Thyroid gland (tissue), 4 donors: ENCODE results near the gene LPIN3. TPM values are rescaled to one million over a fixed set of nuclear protein-coding genes. Genes with fewer than 3 reads are reported as not detected.

Source experiments
- DNase-seq, 2 donors: peaks; one replicate each; pipeline ENCODE4 v3.0.0-alpha.2; 2019
- H3K27ac ChIP-seq, 3 donors: fragments of 200-600 bp; sonication (generic); 1 replicate in 2 of 3; 2 replicates in 1 of 3; pipeline ENCODE4 v1.5.1; 2016 to 2019; ENCODE audit warnings: mild to moderate bottlenecking in 1 of 3, moderate library complexity in 1 of 3
- H3K27me3 ChIP-seq: fragments of 200-600 bp; sonication (generic); one replicate; pipeline ENCODE4 v1.5.1; 2019
- H3K36me3 ChIP-seq, 2 donors: fragments of 200-600 bp; sonication (generic); one replicate each; pipeline ENCODE4 v1.5.1; 2016 to 2019
- H3K4me1 ChIP-seq, 2 donors: fragments of 200-600 bp; sonication (generic); one replicate each; pipeline ENCODE4 v1.5.1; 2017 to 2019
- H3K4me3 ChIP-seq, 3 donors: fragments of 200-600 bp; sonication (generic); replicated peaks in 1 of 3; 1 replicate in 2 of 3; 2 replicates in 1 of 3; pipeline ENCODE4 v1.5.1; 2016; ENCODE audit warnings: mild to moderate bottlenecking in 1 of 3
- H3K9me3 ChIP-seq: fragments of 200-600 bp; sonication (generic); one replicate; pipeline ENCODE4 v1.5.1; 2017
- POLR2A ChIP-seq, 2 donors: fragments of 450-650 bp; IDR thresholded peaks; one replicate each; pipeline ENCODE4 v1.6.1; 2017; ENCODE audit warnings: antibody characterized with exemption in 2 of 2, mild to moderate bottlenecking in 2 of 2, moderate library complexity in 1 of 2
- WGBS, 2 donors: methylation state at CpG; one replicate each; pipeline ENCODE4 v1.1.5; 2017; 5-methylcytosine and 5-hydroxymethylcytosine counted together
- intact Hi-C: fragments of 100-400 bp; cut with DNase I; formaldehyde crosslinking; loops from one replicate; pipeline ENCODE4 v1.15.1; 2023
- total RNA-seq, 4 donors: library from RNA; depleted of rRNA; stranded (reverse); fragments of >200 nt; gene quantifications; one replicate each; pipeline ENCODE4 v1.2.3, GENCODE V29; 2016
- TF ChIP-seq, protein P1 (sequence below), 6 experiments: fragments of 200-600 bp in 3 of 6; fragments of 450-650 bp in 3 of 6; sonication (generic) in 3 of 6; IDR thresholded peaks; one replicate each; pipeline ENCODE4 v1.5.1; 2016 to 2019; ENCODE audit warnings: antibody characterized with exemption in 6 of 6, mild to moderate bottlenecking in 2 of 6, inconsistent platforms in 1 of 6, moderate library complexity in 1 of 6

LPIN3 gene
- total RNA-seq, 4 donors from 2014 or later = 33.5 to 53.5 (median 42.1) TPM

DNA sequence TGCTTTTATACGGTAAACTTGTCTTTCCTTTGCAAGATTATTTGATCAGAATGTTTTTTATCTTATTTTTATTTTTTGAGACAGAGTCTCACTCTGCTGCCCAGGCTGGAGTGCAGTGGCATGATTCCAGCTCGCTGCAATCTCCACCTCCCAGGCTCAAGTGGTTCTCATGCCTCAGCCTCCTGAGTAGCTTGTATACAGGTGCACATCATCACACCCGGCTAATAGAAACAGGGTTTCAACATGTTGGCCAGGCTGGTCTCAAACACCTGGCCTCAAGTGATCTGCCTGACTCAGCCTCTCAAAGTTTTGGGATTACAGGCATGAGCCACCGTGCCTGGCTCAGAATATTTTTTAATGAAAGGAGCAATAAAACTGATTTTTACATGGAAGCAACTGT lies 8.9 kb upstream of the LPIN3 start:
- WGBS, 2 donors = 59 to 68% methylated on average over 4 of the region's 4 CpGs
- peak; percentile 66 to 67 for DNase-seq
- Histone ChIP-seq H3K27ac (no peak overlapping the region), H3K9me3 (no peaks in the 10 kb centered on the region), H3K36me3 (no peaks in the 10 kb centered on the region), H3K4me3 (no peak overlapping the region), H3K27me3 (no peaks in the 10 kb centered on the region), H3K4me1 (peaks cover 11 to 30% of the 10 kb centered on the region in 2 donors)
- intact Hi-C loops = loop anchor here (10.0 kb wide), 1 partner anchor 187 kb away; no protein-coding TSS in a partner anchor
- TF ChIP-seq POLR2A (IDR thresholded peaks at IDR 0.05) = no peak
- TF ChIP-seq, protein P1, sequence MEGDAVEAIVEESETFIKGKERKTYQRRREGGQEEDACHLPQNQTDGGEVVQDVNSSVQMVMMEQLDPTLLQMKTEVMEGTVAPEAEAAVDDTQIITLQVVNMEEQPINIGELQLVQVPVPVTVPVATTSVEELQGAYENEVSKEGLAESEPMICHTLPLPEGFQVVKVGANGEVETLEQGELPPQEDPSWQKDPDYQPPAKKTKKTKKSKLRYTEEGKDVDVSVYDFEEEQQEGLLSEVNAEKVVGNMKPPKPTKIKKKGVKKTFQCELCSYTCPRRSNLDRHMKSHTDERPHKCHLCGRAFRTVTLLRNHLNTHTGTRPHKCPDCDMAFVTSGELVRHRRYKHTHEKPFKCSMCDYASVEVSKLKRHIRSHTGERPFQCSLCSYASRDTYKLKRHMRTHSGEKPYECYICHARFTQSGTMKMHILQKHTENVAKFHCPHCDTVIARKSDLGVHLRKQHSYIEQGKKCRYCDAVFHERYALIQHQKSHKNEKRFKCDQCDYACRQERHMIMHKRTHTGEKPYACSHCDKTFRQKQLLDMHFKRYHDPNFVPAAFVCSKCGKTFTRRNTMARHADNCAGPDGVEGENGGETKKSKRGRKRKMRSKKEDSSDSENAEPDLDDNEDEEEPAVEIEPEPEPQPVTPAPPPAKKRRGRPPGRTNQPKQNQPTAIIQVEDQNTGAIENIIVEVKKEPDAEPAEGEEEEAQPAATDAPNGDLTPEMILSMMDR (IDR thresholded peaks at IDR 0.05) = no peak

DNA sequence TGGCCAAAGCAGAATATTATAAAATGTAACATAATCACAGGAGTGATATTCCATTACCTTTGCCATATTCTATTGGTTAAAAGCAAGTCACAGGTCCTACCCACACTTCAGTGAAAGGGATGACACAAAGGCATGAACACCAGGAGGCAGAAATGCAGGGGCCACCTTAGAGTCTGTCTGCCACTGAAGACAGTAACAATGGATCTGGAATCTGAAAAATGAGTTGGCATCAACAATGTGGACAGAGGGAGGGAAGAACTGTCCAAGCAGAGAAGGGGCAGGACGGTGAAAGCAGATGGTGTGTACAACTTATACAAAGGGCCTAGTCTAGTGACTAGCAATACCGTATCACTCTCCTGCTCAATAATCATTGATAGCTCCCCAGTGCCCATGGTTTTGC lies 6.6 kb upstream of the LPIN3 start:
- Histone ChIP-seq H3K27me3 (no peaks in the 10 kb centered on the region), H3K36me3 (no peaks in the 10 kb centered on the region), H3K4me3 (no peak overlapping the region), H3K27ac (peak overlapping the region in 1 of 3 donors; percentile 45), H3K4me1 (peaks cover 19 to 37% of the 10 kb centered on the region in 2 donors), H3K9me3 (no peaks in the 10 kb centered on the region)
- no peak for TF ChIP-seq POLR2A (IDR thresholded peaks at IDR 0.05)
- TF ChIP-seq, protein P1 (IDR thresholded peaks at IDR 0.05) = no peak
- WGBS, 2 donors = 94 to 96% methylated on average over 2 of the region's 2 CpGs
- intact Hi-C loops = loop anchor here (10.0 kb wide), 1 partner anchor 189 kb away; no protein-coding TSS in a partner anchor
- no peak for DNase-seq

DNA sequence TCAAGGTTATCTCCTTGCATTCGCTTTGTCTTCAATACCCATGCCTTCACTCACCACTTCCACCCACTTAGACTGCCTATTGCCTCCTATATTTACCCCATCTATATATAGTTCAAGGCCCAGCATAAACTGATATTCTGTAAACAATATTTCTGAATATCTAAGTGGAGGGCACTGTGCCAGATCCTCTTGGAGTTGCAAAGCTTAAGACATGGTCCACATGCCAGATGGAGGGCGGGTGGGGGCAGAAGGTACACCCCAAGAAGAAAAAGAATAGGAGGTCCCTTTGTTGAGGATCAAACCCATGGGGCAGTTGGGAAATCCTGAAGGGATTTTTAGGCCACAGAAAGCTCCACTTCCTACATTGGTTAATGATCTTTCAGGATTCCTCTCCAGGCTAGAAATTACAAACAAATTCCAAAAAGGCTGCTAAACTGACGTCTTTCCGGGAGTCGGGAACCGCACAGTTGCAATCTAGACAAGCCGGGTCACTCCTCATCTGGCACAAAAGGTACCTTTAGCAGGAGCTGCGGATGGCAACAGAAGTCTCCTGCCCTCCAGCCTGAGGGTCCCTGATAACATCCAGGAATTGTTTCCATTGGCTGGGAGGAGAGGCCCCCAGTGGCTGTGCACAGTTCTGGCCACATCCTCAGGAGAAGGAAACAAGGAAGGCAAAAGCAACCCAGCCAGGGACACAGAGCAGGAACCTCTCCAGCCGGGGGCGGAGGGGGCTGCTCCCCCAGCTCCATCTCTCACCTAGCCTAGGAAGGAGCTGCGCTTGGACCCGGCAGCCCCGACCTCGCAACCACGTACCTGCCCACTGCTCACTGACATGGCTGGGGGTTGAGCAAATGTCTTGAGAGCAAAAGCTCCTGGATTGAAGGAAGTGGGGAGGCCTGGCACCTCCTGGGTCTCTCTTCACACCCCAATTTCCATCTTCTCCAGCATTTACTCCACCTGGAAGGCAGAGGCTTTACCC lies 5.9 kb upstream of the LPIN3 start:
- Histone ChIP-seq H3K27me3 (no peaks in the 10 kb centered on the region), H3K9me3 (no peaks in the 10 kb centered on the region), H3K27ac (peak overlapping the region; percentile 45 to 65 (median 47)), H3K4me1 (peaks cover 15 to 37% of the 10 kb centered on the region in 2 donors), H3K4me3 (no peak overlapping the region), H3K36me3 (no peaks in the 10 kb centered on the region)
- TF ChIP-seq, protein P1 (IDR thresholded peaks at IDR 0.05) = no peak
- no peak for TF ChIP-seq POLR2A (IDR thresholded peaks at IDR 0.05)
- DNase-seq = no peak
- intact Hi-C loops = loop anchor here (10.0 kb wide), 1 partner anchor 190 kb away; no protein-coding TSS in a partner anchor
- 82 to 83% methylated on average over 11 to 15 of the region's 15 CpGs for whole genome bisulfite sequencing, 2 donors

DNA sequence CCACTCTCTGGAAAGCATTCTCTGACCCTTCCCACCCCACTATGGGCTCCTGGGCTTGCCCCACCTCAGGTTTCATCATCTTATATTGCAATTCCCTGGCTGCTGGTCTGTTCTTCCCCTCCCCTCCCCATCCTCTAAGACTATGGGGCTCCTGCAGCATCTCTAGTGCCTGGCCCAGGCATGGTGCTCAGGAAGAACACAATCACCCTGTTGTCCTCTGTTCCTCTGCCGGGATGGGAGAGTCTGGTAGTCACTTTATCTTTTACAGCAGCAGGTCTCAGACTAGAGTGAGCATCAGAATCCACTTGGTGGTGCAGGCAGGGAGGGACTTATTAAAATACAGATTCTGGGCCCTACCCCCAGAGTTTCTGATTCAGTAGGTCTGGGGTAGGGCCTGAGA lies 5.0 kb upstream of the LPIN3 start:
- DNase-seq = no peak
- H3K27me3 ChIP-seq = no peaks in the 10 kb centered on the region
- H3K36me3 ChIP-seq = no peaks in the 10 kb centered on the region
- no peak for TF ChIP-seq POLR2A (IDR thresholded peaks at IDR 0.05)
- TF ChIP-seq, protein P1 (IDR thresholded peaks at IDR 0.05) = no peak
- peaks cover 14 to 32% of the 10 kb centered on the region in 2 donors for H3K4me1 ChIP-seq
- no peak overlapping the region for H3K4me3 ChIP-seq
- 43 to 100% methylated on average over 1 of the region's 1 CpG for WGBS, 2 donors
- intact Hi-C loops = loop anchor here (10.0 kb wide), 1 partner anchor 191 kb away; no protein-coding TSS in a partner anchor
- H3K9me3 ChIP-seq = no peaks in the 10 kb centered on the region
- H3K27ac ChIP-seq = peak overlapping the region in 1 of 3 donors; percentile 47
